ENCODE results near the gene APCDD1L.
"Not testable (repeated sequence)": the region's sequence is repeated elsewhere in the genome, so short reads cannot be mapped to it uniquely, and the experiment has no call there.

Gene APCDD1L

DNA sequence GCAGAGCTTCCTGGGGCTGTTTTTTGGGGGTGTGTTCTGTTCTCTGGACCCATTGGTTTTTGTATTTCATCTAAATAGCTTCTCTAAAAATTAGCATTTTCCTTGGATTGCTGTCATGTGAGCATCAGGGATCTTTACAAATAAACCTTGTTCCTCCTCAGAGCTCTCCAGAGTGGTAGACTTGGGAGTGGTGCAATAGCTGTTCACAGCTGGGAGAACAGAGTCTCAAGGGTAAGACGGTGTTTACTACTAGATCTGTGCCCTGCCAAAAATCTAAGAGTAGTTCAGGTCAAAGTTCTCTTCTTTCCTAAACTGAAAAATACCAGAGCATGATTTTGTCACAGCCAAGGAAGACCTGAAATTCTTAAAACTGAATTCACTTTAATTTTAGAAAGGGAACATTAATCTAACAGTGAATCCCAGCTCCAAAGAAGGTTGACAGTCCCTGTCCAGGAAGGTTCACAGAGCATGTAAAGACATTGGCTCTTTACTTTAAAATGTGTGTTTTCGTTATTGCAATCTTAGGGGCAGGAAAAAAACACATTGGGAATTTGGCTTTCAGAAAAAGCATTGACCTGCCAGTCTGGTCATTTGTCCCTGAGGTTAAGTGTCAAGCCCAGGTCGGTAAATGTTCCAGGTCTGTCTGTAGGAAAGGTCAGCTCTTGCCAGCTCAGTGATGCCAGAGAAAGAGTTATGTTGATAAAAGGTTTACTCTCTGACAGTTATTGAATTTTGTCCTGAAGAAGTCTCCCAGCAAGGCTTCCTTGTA, 82.8 kb downstream of the APCDD1L start:
- H4K5ac ChIP-seq (ENCODE audit: low read length), result no peak overlapping the region
- no peak overlapping the region for H3K4me2 ChIP-seq (ENCODE audit: low read length)
- H3K36me3 ChIP-seq (ENCODE audit: control insufficient read depth, insufficient read depth, low read length), result no peaks in the 10 kb centered on the region
- DNase-seq, result no peak
- H3K27ac ChIP-seq (ENCODE audit: low read depth, low read length), result no peak overlapping the region
- no peak overlapping the region for H4K8ac ChIP-seq (ENCODE audit: low read depth, low read length)
- H3K4me1 ChIP-seq (ENCODE audit: control insufficient read depth, low read depth, low read length), result peaks cover 2% of the 10 kb centered on the region
- H3K79me1 ChIP-seq (ENCODE audit: low read length), result peaks cover 27% of the 10 kb centered on the region
- no peak overlapping the region for H2BK120ac ChIP-seq (ENCODE audit: low read depth, low read length)
- no peaks in the 10 kb centered on the region for H3K27me3 ChIP-seq (ENCODE audit: insufficient read depth, low read length, poor library complexity)
- no peak overlapping the region for H3K9ac ChIP-seq (ENCODE audit: low read length)
- H3K23ac ChIP-seq (ENCODE audit: low read length), result no peak overlapping the region
- no peak overlapping the region for H2BK15ac ChIP-seq (replicated peaks; ENCODE audit: low read depth)
- no peak overlapping the region for H3K4ac ChIP-seq (ENCODE audit: low read depth, low read length)
- no peak overlapping the region for H3K4me3 ChIP-seq (ENCODE audit: low read length)
- H2AK5ac ChIP-seq (ENCODE audit: low read length), result no peak overlapping the region
- no peak overlapping the region for H3K56ac ChIP-seq (ENCODE audit: low read length)
- H3K79me2 ChIP-seq (ENCODE audit: control insufficient read depth, insufficient read depth, low read length), result peaks cover 28% of the 10 kb centered on the region
- H2BK5ac ChIP-seq (ENCODE audit: low read length), result no peak overlapping the region
- H3K18ac ChIP-seq (ENCODE audit: low read length), result no peak overlapping the region
- WGBS (ENCODE audit: extremely low coverage, insufficient coverage, low lambda C conversion rate), result no CpG with 5 or more reads among the region's 3 CpGs

DNA sequence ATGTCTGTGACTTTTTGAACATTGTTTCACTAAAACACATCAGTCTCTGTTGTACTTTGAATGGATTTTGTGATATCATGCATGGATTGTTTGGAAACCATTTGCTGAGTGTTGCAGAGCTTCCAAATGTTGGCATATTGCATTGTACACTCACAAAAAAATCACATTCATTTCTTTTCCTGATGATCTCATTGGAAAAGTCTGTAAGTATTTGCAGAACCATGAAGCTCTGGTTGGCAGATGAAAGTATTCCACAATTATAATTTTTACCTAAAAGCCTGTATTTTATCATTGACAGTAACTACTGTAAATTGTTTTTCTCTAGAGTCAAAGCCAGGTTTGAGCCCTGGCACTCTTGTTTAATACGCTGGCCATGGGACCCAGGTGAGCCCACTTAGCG, 84.1 kb downstream of the APCDD1L start:
- H3K79me2 ChIP-seq (ENCODE audit: control insufficient read depth, insufficient read depth, low read length), result peaks cover 30% of the 10 kb centered on the region
- H3K4me3 ChIP-seq (ENCODE audit: low read length), result no peak overlapping the region
- no peak overlapping the region for H3K4ac ChIP-seq (ENCODE audit: low read depth, low read length)
- H2BK5ac ChIP-seq (ENCODE audit: low read length), result no peak overlapping the region
- WGBS (ENCODE audit: extremely low coverage, insufficient coverage, low lambda C conversion rate), result no CpG with 5 or more reads among the region's 2 CpGs
- peaks cover 2% of the 10 kb centered on the region for H3K4me1 ChIP-seq (ENCODE audit: control insufficient read depth, low read depth, low read length)
- no peaks in the 10 kb centered on the region for H3K27me3 ChIP-seq (ENCODE audit: insufficient read depth, low read length, poor library complexity)
- no peak overlapping the region for H3K9ac ChIP-seq (ENCODE audit: low read length)
- no peak overlapping the region for H2BK15ac ChIP-seq (replicated peaks; ENCODE audit: low read depth)
- no peak overlapping the region for H3K56ac ChIP-seq (ENCODE audit: low read length)
- H2AK5ac ChIP-seq (ENCODE audit: low read length), result no peak overlapping the region
- H3K23ac ChIP-seq (ENCODE audit: low read length), result no peak overlapping the region
- no peak overlapping the region for H3K4me2 ChIP-seq (ENCODE audit: low read length)
- DNase-seq, result no peak
- H4K8ac ChIP-seq (ENCODE audit: low read depth, low read length), result no peak overlapping the region
- no peak overlapping the region for H4K5ac ChIP-seq (ENCODE audit: low read length)
- H2BK120ac ChIP-seq (ENCODE audit: low read depth, low read length), result no peak overlapping the region
- H3K18ac ChIP-seq (ENCODE audit: low read length), result no peak overlapping the region
- H3K79me1 ChIP-seq (ENCODE audit: low read length), result peaks cover 29% of the 10 kb centered on the region
- no peaks in the 10 kb centered on the region for H3K36me3 ChIP-seq (ENCODE audit: control insufficient read depth, insufficient read depth, low read length)
- H3K27ac ChIP-seq (ENCODE audit: low read depth, low read length), result no peak overlapping the region

GRCh38 chr20:58429303-58429702, 85.9 kb downstream of the APCDD1L start:
- Histone ChIP-seq H2AK5ac (ENCODE audit: low read length) (no peak overlapping the region), H3K4me3 (ENCODE audit: low read length) (no peak overlapping the region), H3K9ac (ENCODE audit: low read length) (no peak overlapping the region), H3K23ac (ENCODE audit: low read length) (no peak overlapping the region), H3K27ac (ENCODE audit: low read depth, low read length) (no peak overlapping the region), H4K8ac (ENCODE audit: low read depth, low read length) (no peak overlapping the region), H3K79me2 (ENCODE audit: control insufficient read depth, insufficient read depth, low read length) (peaks cover 32% of the 10 kb centered on the region), H3K27me3 (ENCODE audit: insufficient read depth, low read length, poor library complexity) (no peaks in the 10 kb centered on the region), H3K79me1 (ENCODE audit: low read length) (peaks cover 32% of the 10 kb centered on the region), H3K18ac (ENCODE audit: low read length) (no peak overlapping the region), H3K36me3 (ENCODE audit: control insufficient read depth, insufficient read depth, low read length) (no peaks in the 10 kb centered on the region), H3K4ac (ENCODE audit: low read depth, low read length) (no peak overlapping the region), H2BK15ac (replicated peaks; ENCODE audit: low read depth) (no peak overlapping the region), H2BK120ac (ENCODE audit: low read depth, low read length) (no peak overlapping the region), H2BK5ac (ENCODE audit: low read length) (no peak overlapping the region), H3K56ac (ENCODE audit: low read length) (no peak overlapping the region), H3K4me2 (ENCODE audit: low read length) (no peak overlapping the region), H3K4me1 (ENCODE audit: control insufficient read depth, low read depth, low read length) (peaks cover 2% of the 10 kb centered on the region), H4K5ac (ENCODE audit: low read length) (no peak overlapping the region)
- peak; percentile 28 for DNase-seq
- WGBS (ENCODE audit: extremely low coverage, insufficient coverage, low lambda C conversion rate), result no CpG with 5 or more reads among the region's 7 CpGs

GRCh38 chr20:58428364-58428763, 86.8 kb downstream of the APCDD1L start:
- Histone ChIP-seq H4K8ac (ENCODE audit: low read depth, low read length) (no peak overlapping the region), H3K36me3 (ENCODE audit: control insufficient read depth, insufficient read depth, low read length) (no peaks in the 10 kb centered on the region), H3K4ac (ENCODE audit: low read depth, low read length) (no peak overlapping the region), H2BK5ac (ENCODE audit: low read length) (no peak overlapping the region), H3K79me1 (ENCODE audit: low read length) (peaks cover 30% of the 10 kb centered on the region), H2AK5ac (ENCODE audit: low read length) (no peak overlapping the region), H3K18ac (ENCODE audit: low read length) (no peak overlapping the region), H2BK15ac (replicated peaks; ENCODE audit: low read depth) (no peak overlapping the region), H3K79me2 (ENCODE audit: control insufficient read depth, insufficient read depth, low read length) (peaks cover 25% of the 10 kb centered on the region), H3K4me1 (ENCODE audit: control insufficient read depth, low read depth, low read length) (peaks cover 2% of the 10 kb centered on the region), H3K9ac (ENCODE audit: low read length) (no peak overlapping the region), H4K5ac (ENCODE audit: low read length) (no peak overlapping the region), H3K23ac (ENCODE audit: low read length) (no peak overlapping the region), H3K4me2 (ENCODE audit: low read length) (no peak overlapping the region), H2BK120ac (ENCODE audit: low read depth, low read length) (no peak overlapping the region), H3K56ac (ENCODE audit: low read length) (no peak overlapping the region), H3K27ac (ENCODE audit: low read depth, low read length) (no peak overlapping the region), H3K27me3 (ENCODE audit: insufficient read depth, low read length, poor library complexity) (no peaks in the 10 kb centered on the region), H3K4me3 (ENCODE audit: low read length) (no peak overlapping the region)
- no CpG with 5 or more reads among the region's 2 CpGs for WGBS (ENCODE audit: extremely low coverage, insufficient coverage, low lambda C conversion rate)
- no peak for DNase-seq

DNA sequence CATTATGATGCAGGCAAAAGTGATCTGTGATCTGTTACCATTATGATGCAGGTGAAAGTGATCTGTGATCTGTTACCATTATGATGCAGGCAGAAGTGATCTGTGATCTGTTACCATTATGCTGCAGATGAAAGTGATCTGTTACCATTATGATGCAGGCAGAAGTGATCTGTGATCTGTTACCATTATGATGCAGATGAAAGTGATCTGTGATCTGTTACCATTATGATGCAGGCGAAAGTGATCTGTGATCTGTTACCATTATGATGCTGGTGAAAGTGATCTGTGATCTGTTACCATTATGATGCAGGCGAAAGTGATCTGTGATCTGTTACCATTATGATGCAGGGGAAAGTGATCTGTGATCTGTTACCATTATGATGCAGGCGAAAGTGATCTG, 87.6 kb downstream of the APCDD1L start:
- H3K4me3 ChIP-seq (ENCODE audit: low read length); H3K9ac ChIP-seq (ENCODE audit: low read length); H3K18ac ChIP-seq (ENCODE audit: low read length); H3K4ac ChIP-seq (ENCODE audit: low read depth, low read length); H3K27me3 ChIP-seq (ENCODE audit: insufficient read depth, low read length, poor library complexity); H2BK15ac ChIP-seq (replicated peaks; ENCODE audit: low read depth); DNase-seq; H3K27ac ChIP-seq (ENCODE audit: low read depth, low read length); H4K8ac ChIP-seq (ENCODE audit: low read depth, low read length); H4K5ac ChIP-seq (ENCODE audit: low read length); H3K36me3 ChIP-seq (ENCODE audit: control insufficient read depth, insufficient read depth, low read length); H2BK120ac ChIP-seq (ENCODE audit: low read depth, low read length); H3K23ac ChIP-seq (ENCODE audit: low read length); H2AK5ac ChIP-seq (ENCODE audit: low read length); H3K4me1 ChIP-seq (ENCODE audit: control insufficient read depth, low read depth, low read length); H2BK5ac ChIP-seq (ENCODE audit: low read length); H3K56ac ChIP-seq (ENCODE audit: low read length); H3K4me2 ChIP-seq (ENCODE audit: low read length): not testable (repeated sequence)
- WGBS (ENCODE audit: extremely low coverage, insufficient coverage, low lambda C conversion rate), result no CpG with 5 or more reads among the region's 3 CpGs
- Histone ChIP-seq H3K79me1 (ENCODE audit: low read length) (peaks cover 24% of the 10 kb centered on the region), H3K79me2 (ENCODE audit: control insufficient read depth, insufficient read depth, low read length) (peaks cover 21% of the 10 kb centered on the region)

Data from mesendoderm (in vitro differentiated cells).